Ovary (tissue), 3 donors: ENCODE measurements around the gene CUL4A.

Experiments used
- CTCF ChIP-seq, 3 donors: fragments of 450-650 bp in 2 of 3; fragments of 200-600 bp in 1 of 3; IDR thresholded peaks; one replicate each; pipeline versions ENCODE4 v1.5.1 to v1.8.0; 2016 to 2022; ENCODE audit warnings: antibody characterized with exemption in 3 of 3, mild to moderate bottlenecking in 1 of 3
- EP300 ChIP-seq: sonication (generic); formaldehyde crosslinking; IDR thresholded peaks from one replicate; pipeline ENCODE4 v1.6.1; 2017; ENCODE audit warnings: antibody characterized with exemption
- POLR2A ChIP-seq: fragments of 450-650 bp; IDR thresholded peaks from one replicate; pipeline ENCODE4 v1.6.1; 2017; ENCODE audit warnings: antibody characterized with exemption, mild to moderate bottlenecking, moderate library complexity
- donor health status: DM: no; HTN: no; CAD: no.

GRCh38 chr13:113309473-113309872, 100.1 kb downstream of the CUL4A start:
- TF ChIP-seq CTCF (IDR thresholded peaks at IDR 0.05) = no peak
- TF ChIP-seq POLR2A = no peak
- no peak for TF ChIP-seq EP300
